ENCODE data around the gene THOC1.

The THOC1 gene

DNA sequence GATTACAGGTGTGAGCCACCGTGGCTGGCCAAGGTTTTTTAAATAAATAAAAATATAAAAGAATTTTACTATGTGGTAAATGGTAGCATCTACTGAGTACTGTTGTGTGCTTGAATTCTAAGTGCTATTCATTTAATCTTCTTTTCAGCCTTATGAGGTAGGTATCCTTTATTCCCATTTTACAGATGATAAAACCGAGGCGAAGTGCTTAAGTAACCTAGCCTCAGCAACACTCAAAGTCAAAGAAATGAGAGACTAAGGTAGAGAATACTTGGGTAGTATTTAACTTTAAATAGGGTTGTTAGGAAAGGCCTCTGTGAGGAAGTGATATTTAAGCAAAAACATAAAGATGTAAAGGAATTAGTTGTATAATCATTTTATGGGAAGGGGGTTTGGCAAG lies 5.7 kb upstream of the THOC1 start:
- no peak for DNase-seq

DNA sequence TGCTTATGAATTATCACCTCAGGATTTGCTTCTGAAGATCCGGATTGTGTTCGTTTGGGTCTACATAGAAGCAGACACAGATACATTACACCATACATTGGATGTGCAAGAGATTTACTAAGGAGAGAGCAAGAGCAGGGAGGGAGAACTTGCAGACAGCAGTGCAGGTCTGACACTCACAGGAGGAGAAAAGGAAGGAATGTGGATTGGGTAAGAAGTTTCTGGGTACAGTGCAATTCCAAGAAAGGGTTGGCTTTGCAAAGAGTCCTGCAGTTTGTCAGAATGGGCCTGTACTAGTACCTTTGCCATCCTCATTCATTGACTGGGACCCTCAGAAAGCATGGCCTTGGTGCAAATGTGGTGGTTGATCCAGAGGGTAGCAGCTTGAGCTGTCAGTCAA lies 4.8 kb upstream of the THOC1 start:
- no peak for DNase-seq

DNA sequence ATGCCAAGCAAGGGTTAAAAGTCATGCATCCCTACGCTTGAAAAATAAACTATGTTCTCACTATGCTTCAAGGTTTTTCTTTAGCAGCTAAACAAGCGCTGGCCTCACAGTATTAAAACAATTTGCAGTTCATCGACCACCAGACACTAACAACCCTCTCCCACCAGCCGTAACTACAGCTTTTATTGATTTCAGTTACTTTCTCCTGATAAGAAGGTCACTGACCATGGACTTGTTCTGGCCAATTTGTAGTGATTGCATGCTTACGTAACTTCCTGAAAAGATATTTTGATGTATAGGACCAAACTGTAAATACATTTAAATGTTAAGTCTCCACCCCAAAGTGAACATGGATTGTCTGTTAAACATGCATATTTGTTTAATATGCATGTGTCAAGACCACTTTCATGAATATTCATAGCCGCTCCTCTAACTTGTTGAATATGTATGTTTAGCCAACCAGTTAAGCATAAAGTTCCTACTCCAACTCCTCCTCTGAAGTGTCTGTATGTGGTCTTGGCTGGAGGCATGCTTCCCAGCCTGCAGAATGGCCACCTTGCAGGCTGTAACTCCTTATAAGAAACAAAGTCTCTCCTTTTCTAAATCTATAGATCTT lies 1.7 kb upstream of the THOC1 start:
- DNase-seq, result no peak

DNA sequence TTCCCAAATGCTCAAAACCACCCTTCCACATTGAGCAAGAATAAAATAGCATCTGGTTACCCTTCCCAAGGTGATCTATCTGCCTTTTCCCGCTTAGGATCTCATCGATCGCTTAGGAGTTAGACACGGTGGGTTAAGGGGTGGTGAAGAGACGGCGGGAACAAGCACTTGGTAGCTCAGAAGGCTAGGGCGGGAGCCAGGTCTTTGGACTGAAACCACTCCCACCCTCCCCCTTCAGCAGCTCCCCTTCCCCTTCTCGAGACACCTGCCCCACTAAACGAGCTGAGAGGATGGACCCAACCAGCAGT lies 513 bp downstream of the THOC1 start:
- peak in 1 of 2 experiments; percentile 61 for DNase-seq

DNA sequence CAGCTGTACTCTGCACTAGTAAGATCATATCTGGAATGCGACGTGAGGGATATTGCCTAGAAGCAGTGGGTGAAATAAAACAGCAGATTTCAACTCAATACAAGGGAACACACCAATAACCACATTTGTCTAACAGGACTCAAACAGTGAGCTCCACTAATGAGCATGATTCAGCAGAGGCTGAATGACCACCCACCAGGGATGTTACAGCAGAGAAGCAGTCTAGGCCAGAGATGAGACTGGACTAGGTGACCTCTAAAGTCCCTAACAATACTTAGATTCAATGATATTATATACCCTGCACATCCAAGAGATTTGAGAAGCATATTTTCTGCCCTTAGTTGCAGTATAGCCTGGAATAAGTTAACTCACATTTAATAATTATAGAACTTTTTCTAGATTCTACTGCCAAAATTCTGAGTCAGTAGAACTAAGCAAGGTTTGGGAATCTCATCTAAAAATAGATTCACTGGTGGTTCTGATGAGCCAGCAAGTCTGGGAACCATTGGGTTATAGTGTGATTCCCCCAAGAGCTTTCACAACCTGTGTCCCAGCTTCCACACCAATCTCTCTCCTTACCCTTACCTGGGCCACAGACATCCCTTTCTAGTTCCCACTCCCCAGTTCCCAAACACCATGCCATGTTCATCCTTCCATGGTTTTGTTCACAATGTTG lies 6.3 kb downstream of the THOC1 start:
- no peak for DNase-seq

DNA sequence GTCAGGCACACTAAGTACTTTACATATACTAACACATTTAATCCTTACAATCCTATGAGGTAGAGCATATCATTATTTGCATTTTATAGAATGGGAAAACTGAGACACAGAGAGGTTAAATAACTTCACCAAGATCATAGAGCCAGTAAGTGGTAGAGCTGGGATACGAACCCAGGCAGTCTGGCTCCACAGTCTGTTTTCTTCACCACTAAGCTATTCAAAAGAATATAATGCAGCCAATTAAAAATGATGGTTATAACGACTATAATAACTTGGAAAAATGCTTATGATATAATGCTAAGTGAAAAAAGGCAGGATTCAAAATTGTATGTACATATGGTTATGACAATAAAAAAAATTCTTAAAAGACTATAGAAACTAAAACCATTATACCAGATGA lies 7.3 kb downstream of the THOC1 start:
- DNase-seq, result no peak

DNA sequence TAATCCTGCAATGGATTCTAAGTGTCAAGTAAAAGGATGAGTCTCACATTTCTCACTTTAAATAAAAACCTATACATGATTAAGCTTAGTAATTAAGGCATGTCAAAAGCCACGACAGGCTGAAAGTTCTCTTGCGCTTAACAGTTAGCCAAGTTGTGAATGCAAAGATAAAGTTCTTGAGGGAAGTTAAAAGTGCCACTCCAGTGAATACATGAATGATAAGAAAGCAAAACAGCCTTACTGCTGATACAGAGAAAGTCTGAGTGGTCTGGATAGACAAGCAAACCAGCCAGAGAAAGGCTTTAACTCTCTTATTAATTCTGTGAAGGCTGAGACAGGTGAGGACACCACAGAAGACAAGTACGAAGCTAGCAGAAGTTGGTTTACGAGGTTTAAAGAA lies 12.7 kb downstream of the THOC1 start:
- DNase-seq, result no peak

DNA sequence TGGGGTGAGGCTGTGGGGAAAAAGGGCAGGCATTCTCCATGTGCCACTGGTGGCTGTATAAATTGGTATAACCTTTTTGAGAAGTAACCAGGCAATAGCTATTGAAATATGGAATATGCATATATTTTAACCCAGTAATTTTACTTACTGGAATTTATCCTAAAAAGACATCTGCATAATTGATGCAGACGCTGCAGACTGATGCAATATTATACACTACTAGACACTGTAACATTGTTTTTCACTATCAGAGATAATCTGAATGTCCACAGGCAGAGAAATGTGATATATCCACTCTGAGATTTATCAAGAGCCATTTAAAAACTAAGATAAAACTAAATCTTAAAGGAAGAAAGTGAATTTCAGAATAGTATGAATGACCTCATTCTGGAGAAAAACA lies 14.7 kb downstream of the THOC1 start:
- no peak for DNase-seq

DNA sequence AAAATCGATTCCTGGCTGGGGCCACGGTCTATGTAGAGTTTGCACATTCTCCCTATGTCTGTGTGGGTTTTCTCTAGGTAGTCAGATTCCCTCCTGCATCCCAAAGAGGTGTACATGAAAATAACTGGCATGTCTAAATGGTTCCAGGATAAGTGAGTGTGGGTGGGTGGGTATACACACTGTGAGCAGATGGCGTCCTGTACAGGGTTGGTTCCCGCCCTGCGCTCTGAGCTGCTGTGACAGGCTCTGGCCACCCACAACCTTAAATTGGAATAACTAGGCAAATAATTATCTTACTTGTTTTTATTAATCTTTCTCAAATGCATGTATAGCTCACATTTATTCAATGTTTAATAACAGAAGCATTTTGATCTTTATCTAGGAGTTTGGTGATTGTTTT lies 16.3 kb downstream of the THOC1 start:
- DNase-seq, result no peak

DNA sequence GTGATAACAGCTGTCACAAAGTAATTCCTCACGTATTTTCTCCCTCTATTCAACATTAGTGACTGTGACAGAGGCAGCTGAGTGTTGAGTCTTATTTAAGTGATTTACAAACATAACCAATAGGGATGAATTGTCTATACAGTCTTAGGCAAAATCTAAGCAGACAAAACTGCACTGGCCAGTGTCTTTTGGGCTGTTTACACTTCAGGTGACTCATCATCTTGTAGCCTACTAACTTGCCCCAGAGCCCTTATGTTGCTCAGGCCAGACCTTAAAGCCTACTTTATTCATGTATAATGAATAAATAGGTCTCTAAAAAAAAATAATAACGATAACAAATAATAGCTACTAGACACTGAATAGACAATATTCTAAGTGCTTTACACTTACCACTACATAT lies 17.2 kb downstream of the THOC1 start:
- no peak for DNase-seq

DNA sequence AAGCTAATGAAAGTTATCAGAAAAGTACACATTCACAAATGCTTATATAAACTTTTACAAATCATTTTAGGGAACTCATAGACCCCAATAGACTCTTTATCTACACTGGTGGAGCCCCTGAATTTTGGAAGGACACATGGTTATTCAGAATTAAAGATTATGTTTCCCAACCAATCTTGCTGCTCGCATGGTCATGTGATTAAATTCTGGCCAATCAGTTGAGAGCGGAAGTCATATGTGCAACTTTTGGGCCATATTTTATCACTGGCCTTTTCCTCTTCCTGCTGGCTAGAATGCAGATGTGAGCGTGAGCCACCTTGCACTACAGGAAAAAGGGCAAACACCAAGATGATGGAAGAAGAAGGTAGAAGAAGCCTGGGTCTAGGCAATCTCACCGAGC lies 19.8 kb downstream of the THOC1 start:
- DNase-seq, result no peak

DNA sequence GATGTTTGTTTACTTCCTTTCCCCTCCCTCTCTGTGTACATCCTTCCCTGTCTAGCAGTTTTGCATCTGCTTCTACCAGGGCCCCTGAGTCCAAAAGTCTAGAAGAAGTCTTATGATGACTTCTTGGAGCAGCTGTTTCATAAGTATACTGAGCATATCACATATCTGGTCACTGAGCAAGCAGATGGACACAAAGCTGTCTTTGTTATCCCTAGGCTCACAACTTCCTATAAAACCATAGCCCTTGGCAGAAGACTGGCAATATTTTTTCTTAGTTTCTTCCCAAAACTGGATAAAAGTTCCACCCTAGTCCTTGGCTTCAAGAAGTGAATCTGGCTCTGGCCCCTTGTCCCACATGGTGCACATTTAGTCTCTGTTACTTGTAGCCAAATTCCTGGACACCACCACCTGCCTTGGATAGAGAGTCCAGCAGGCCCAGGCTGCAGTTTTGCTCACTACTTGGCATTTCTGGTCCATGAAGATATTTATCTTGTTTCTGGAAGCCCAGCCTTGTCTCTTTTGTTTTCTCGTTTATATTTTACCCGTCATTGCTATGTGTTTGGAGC lies 22.5 kb downstream of the THOC1 start:
- DNase-seq, result no peak

DNA sequence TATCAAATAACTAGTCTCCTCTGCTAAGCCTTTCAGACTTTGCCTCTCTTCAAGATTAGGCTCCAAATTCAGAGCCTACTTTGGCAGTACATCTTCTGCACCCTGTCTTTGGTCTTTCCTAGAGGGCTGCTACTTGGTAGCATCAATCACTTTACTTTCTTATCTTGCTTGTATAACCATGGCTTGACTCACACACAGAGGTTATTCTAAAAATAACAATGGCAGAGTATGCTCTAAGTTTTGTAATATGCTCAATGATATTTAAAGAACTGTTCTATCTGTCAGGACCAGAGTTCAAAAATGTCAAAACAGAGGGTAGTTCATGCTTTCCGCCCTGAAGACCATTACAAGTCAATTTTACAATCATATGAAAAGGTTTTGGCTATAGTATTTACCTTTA lies 27.7 kb downstream of the THOC1 start:
- no peak for DNase-seq

DNA sequence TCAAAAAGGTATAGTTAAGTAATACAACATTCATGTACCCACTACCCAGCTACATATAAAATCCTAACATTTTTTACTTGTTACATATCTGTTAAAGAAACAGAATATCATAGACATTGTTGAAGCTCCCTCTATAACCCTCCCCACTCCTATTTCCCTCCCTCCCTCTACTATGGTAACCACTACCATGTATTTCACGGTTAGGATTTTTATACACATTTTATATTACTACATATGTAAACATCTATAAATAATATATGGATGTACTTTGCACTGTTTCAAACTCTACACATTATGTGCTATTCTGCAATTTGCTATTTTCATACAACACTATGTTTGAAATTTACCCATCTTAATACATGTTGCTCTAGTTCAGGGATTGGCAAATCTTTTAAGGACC lies 36.3 kb downstream of the THOC1 start:
- no peak for DNase-seq

DNA sequence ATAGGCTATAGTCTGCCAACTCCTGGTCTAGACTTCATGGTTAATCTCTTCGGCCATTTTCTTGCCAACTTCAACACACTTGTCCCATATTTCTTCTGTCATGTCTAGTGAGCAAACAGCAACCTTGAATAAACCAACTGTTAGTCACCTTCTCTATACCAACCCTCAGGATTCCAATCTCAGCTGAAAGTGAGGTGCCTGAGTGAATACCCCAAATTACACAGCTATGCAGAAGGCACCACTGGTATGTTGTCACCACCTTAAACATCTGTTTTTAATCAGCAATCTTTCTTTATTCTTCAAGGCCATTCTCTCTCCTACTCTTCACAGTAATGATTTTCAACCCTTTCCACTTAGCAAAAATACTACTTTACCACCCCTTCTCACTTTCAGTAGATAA lies 39.3 kb downstream of the THOC1 start:
- no peak for DNase-seq

DNA sequence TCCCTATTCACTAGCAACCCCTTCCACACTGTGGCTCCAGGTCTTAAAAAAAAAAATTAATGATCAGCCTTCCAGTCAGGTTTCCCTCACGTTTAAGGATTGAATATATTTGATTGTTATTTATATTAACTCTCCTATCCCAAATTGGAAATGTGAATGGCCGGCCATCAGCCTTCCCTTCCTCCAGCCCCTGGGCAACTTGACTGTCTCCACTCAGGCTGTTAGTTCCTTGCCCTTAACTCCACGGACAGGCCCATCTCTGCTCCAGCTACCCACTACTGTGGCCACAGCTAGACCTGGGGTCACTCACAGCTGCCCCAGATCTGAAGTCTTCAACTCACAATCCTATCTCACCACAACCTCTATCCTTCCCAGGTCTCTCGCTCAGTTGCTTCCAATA lies 39.9 kb downstream of the THOC1 start:
- DNase-seq, result no peak

DNA sequence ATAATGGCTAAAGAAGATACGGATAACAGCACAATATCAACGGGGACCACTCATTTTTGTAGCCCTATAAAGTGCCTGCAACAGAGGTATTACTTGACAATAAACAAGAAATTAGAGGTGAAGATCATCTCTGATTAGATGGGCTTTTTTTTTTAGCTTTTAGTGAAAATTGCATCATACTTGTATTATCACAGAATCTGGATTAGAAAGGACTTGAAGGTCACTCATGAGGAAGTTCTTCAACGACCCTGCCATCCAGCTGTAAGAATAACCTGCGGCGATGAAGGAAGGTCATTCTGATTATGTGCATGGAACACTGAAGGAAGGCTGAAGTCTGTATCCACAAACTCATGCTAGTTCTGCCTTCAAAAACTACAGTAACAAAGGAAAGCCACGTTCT lies 40.5 kb downstream of the THOC1 start:
- DNase-seq, result no peak

DNA sequence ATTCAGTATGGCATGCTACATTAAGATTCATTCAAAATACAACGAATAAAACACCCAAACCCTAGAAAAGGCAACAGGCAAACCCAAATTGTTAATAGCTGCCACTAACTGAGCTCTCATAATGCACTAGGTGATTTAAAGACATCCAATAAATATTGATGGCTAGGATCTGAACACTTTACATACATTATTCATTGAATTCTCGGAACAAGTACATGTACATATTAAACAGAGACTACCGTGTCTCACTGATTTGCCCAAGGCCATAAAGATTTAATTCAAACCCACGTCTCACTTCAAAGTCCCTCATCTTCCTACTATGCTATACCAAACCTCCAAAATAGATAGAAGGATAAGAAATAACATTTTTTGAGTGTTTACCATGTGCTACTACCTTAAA lies 42.1 kb downstream of the THOC1 start:
- DNase-seq, result no peak

DNA sequence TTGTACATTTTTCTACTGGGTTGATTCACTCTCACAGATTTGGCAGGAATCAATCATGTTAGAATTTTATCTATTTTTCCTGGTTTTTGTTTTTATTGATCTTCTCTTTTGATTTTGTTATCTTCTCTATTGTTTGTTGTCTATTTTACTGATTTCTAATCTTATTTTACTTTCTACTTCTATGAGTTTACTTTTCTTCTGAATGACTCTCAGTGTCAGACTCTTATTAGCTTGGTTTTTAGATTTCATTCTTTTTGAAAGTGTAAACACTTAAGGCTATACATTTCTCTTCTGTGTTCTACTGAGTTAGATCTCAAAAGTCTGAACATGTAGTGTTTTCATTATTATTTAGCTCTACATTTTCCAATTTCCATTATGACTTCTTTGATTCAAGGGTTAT lies 47.1 kb downstream of the THOC1 start:
- no peak for DNase-seq

DNA sequence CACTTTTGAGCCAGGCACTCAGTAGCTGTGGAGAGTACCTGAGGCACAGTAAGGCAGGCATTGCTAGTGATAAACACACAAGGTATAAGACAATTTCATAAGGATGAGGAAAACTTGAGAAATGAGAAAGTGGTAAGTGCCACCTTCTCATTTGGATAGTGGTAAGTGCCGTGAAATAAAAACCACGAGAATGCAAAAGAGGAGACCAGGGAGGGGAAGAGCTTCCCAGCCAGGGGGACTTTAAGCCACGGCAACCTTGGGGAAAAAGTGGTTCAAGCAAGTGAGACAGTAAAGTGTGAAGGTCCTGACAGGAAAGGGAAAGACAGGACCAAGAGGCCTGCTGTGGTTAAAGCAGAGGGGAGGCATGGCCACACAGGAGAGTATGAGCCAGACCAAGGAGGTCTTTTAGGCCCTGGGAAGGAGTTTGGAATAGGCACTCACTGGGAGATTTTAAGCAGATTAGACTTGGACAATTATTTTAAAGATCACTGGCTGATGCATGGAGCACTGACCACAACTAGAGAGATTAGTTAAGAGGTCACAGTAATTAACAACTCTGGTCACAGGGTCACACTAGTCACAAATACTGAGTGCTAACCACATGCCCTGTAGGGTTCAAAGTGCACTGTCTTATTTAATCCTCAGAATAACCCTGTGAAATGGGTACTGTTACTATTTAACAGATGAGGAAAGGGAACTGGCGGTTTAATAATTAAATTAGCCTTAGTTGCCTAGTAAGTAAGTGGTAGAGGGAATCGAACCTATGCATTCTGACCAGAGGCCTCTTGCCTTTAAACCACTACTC lies 50.1 kb downstream of the THOC1 start:
- DNase-seq, result no peak

DNA sequence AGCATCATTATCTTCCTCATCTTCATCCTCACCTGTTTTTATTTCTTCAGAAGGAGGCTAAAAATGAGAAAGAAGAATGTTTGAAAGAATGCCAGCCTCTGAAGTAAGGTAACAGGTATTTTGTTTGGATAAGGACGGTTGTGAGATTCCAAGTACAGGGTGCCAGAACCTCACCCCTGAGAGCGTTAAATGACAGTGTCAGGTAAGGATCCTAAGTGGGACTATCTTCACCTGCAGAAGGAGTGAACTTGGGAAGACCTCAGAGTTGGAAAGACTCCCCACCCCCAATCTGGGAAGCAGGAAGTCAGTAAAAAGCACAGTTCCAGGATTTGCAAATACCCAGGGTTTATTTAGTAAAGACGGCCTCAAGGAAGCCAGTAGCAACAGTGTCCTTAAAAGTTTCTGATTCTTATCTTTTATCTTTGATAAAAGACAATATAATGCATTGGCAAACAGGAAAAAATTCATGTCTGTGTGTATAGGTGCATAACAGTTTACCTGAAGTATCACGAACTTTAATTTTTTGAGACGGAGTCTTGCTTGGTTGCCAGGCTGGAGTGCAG lies 52.3 kb downstream of the THOC1 start:
- DNase-seq, result no peak

DNA sequence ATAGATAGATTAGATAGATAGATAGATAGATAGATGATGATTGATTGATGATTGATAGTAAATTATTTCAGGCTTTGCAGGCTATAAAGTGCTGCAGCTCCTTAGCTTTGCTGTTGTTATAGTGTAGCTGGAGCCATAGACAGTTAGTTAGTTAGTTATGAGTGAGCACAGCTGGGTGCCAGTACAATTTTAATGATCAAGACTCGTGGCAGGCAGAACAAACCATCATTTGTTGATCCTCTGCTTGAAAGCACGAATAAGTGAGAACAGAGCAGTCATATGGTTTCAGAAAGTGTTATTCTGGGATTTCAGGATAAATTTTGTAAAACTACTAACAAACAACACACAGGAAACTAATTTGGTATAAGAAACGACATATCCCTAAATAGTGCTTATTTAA lies 53.9 kb downstream of the THOC1 start:
- DNase-seq, result no peak

DNA sequence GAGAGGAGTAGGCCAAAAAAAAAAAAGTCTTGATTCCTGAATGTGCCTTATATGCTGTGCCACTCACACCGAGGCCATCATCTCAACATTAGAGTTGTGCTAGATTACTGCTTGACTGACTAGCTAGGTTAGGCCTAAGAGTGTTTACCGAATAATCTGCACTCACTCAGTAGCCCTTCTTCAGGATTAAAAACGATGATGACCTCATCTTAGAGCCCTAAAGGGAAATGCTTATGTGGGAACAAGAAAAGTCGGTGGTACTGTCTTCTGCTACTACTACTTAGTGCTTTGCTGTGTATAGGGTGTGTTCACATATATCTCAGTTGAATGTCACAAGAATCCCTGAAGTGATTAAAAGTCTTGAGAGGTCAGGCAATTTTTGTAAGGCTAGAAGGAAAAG lies 54.3 kb downstream of the THOC1 start:
- no peak for DNase-seq

DNA sequence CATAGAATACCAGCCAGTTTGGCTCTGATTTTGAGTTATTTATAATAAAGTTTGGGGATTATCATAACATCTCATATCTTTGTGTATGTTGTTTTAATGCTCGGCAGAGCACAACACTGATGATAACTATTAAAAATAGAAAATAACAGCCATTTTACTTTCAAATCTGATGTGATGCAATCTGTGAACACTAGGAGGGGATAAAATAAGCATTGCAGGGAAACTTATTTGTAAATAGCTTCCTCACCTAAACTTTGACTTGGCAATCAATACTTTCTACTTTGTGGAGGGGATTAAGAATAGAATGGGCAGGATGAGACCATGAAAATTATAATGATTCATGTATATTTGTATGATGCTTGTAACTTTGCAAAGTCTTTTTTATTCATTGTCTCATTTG lies 55.1 kb downstream of the THOC1 start:
- DNase-seq, result no peak

Measured in SHP77 (cell line).